HEK293 (cell line): Measurements from ENCODE around the gene BCL7C.

ENCODE experiments used
- KLF10 ChIP-seq: fragments of 450-650 bp; IDR thresholded peaks from 2 replicates; pipeline ENCODE4 v1.5.1; 2018; ENCODE audit warnings: missing biosample characterization, mild to moderate bottlenecking, missing genetic modification characterization
- KLF16 ChIP-seq: fragments of 450-650 bp; formaldehyde crosslinking; IDR thresholded peaks from 2 replicates; pipeline ENCODE4 v1.5.1; 2017; ENCODE audit warnings: missing biosample characterization, missing genetic modification characterization
- KLF9 ChIP-seq: fragments of 450-650 bp; formaldehyde crosslinking; IDR thresholded peaks from 2 replicates; pipeline ENCODE4 v1.5.1; 2016; ENCODE audit warnings: missing biosample characterization, missing genetic modification characterization, low read depth
- SP3 ChIP-seq: fragments of 450-650 bp; formaldehyde crosslinking; IDR thresholded peaks from 2 replicates; pipeline ENCODE4 v1.5.1; 2016; ENCODE audit warnings: missing biosample characterization, missing genetic modification characterization
- TRIM28 ChIP-seq: IDR thresholded peaks from 2 replicates; pipeline ENCODE4 v1.6.1; 2011; ENCODE audit warnings: low read length, control low read depth, borderline replicate concordance
- WT1 ChIP-seq: fragments of 450-650 bp; formaldehyde crosslinking; IDR thresholded peaks from 2 replicates; pipeline ENCODE4 v1.5.1; 2016; ENCODE audit warnings: missing biosample characterization, missing genetic modification characterization
- ZBTB1 ChIP-seq: fragments of 450-650 bp; formaldehyde crosslinking; IDR thresholded peaks from 2 replicates; pipeline ENCODE4 v1.5.1; 2016; ENCODE audit warnings: missing biosample characterization, missing genetic modification characterization
- ZBTB17 ChIP-seq: fragments of 450-650 bp; formaldehyde crosslinking; IDR thresholded peaks from 2 replicates; pipeline ENCODE4 v1.5.1; 2016; ENCODE audit warnings: missing biosample characterization, missing genetic modification characterization
- ZBTB20 ChIP-seq: fragments of 450-650 bp; formaldehyde crosslinking; IDR thresholded peaks from 2 replicates; pipeline ENCODE4 v1.5.1; 2016; ENCODE audit warnings: missing biosample characterization, missing genetic modification characterization
- ZBTB21 ChIP-seq: fragments of 450-650 bp; formaldehyde crosslinking; IDR thresholded peaks from 2 replicates; pipeline ENCODE4 v1.5.1; 2017; ENCODE audit warnings: missing biosample characterization, missing genetic modification characterization
- ZBTB48 ChIP-seq: fragments of 450-650 bp; formaldehyde crosslinking; IDR thresholded peaks from 2 replicates; pipeline ENCODE4 v1.5.1; 2016; ENCODE audit warnings: missing biosample characterization, missing genetic modification characterization
- ZEB2 ChIP-seq: fragments of 450-650 bp; formaldehyde crosslinking; IDR thresholded peaks from 2 replicates; pipeline ENCODE4 v1.5.1; 2016; ENCODE audit warnings: missing biosample characterization, missing genetic modification characterization
- ZFP3 ChIP-seq: fragments of 450-650 bp; formaldehyde crosslinking; IDR thresholded peaks from 2 replicates; pipeline ENCODE4 v1.5.1; 2016; ENCODE audit warnings: low read depth, missing biosample characterization, missing genetic modification characterization
- ZFP41 ChIP-seq: fragments of 450-650 bp; formaldehyde crosslinking; IDR thresholded peaks from 2 replicates; pipeline ENCODE4 v1.5.1; 2016; ENCODE audit warnings: missing biosample characterization, missing genetic modification characterization, borderline replicate concordance
- ZNF133 ChIP-seq: fragments of 450-650 bp; formaldehyde crosslinking; IDR thresholded peaks from 2 replicates; pipeline ENCODE4 v1.5.1; 2016; ENCODE audit warnings: missing biosample characterization, missing genetic modification characterization
- ZNF140 ChIP-seq: fragments of 450-650 bp; formaldehyde crosslinking; IDR thresholded peaks from 2 replicates; pipeline ENCODE4 v1.5.1; 2016; ENCODE audit warnings: missing biosample characterization, missing genetic modification characterization
- ZNF146 ChIP-seq: fragments of 450-650 bp; formaldehyde crosslinking; IDR thresholded peaks from 2 replicates; pipeline ENCODE4 v1.5.1; 2016; ENCODE audit warnings: missing biosample characterization, missing genetic modification characterization
- ZNF157 ChIP-seq: fragments of 450-650 bp; formaldehyde crosslinking; IDR thresholded peaks from 2 replicates; pipeline ENCODE4 v1.5.1; 2016; ENCODE audit warnings: missing biosample characterization, missing genetic modification characterization
- ZNF169 ChIP-seq: fragments of 450-650 bp; formaldehyde crosslinking; IDR thresholded peaks from 2 replicates; pipeline ENCODE4 v1.5.1; 2016; ENCODE audit warnings: missing biosample characterization, missing genetic modification characterization
- ZNF19 ChIP-seq: fragments of 450-650 bp; formaldehyde crosslinking; IDR thresholded peaks from 2 replicates; pipeline ENCODE4; 2016; ENCODE audit warnings: missing biosample characterization, missing genetic modification characterization, low read depth
- ZNF23 ChIP-seq: fragments of 450-650 bp; formaldehyde crosslinking; IDR thresholded peaks from 2 replicates; pipeline ENCODE4 v1.5.1; 2016; ENCODE audit warnings: missing biosample characterization, missing genetic modification characterization, borderline replicate concordance
- ZNF239 ChIP-seq: fragments of 450-650 bp; formaldehyde crosslinking; IDR thresholded peaks from 2 replicates; pipeline ENCODE4 v1.5.1; 2016; ENCODE audit warnings: missing biosample characterization, missing genetic modification characterization
- ZNF416 ChIP-seq: fragments of 450-650 bp; formaldehyde crosslinking; IDR thresholded peaks from 2 replicates; pipeline ENCODE4 v1.5.1; 2016; ENCODE audit warnings: missing biosample characterization, missing genetic modification characterization
- ZNF501 ChIP-seq: fragments of 450-650 bp; formaldehyde crosslinking; IDR thresholded peaks from 2 replicates; pipeline ENCODE4 v1.5.1; 2016; ENCODE audit warnings: missing biosample characterization, missing genetic modification characterization
- ZNF513 ChIP-seq: fragments of 450-650 bp; IDR thresholded peaks from 2 replicates; pipeline ENCODE4 v1.5.1; 2018; ENCODE audit warnings: missing biosample characterization, missing genetic modification characterization
- ZNF558 ChIP-seq: fragments of 450-650 bp; formaldehyde crosslinking; IDR thresholded peaks from 2 replicates; pipeline ENCODE4 v1.5.1; 2016; ENCODE audit warnings: missing biosample characterization, missing genetic modification characterization
- ZNF629 ChIP-seq: fragments of 450-650 bp; formaldehyde crosslinking; IDR thresholded peaks from 2 replicates; pipeline ENCODE4 v1.5.1; 2017; ENCODE audit warnings: missing biosample characterization, missing genetic modification characterization
- ZNF660 ChIP-seq: fragments of 450-650 bp; IDR thresholded peaks from 2 replicates; pipeline ENCODE4 v1.5.1; 2018; ENCODE audit warnings: missing biosample characterization, mild to moderate bottlenecking, missing genetic modification characterization
- ZNF843 ChIP-seq: fragments of 450-650 bp; formaldehyde crosslinking; IDR thresholded peaks from 2 replicates; pipeline ENCODE4 v1.5.1; 2016; ENCODE audit warnings: missing biosample characterization, missing genetic modification characterization
- TF ChIP-seq, protein P1 (sequence below): fragments of 450-650 bp; formaldehyde crosslinking; conservative IDR thresholded peaks from 2 replicates; pipeline ENCODE4 v1.5.1; 2016; ENCODE audit warnings: low read depth, missing biosample characterization, missing genetic modification characterization
- TF ChIP-seq, protein P2 (sequence below): fragments of 450-650 bp; formaldehyde crosslinking; IDR thresholded peaks from 2 replicates; pipeline ENCODE4 v1.5.1; 2016; ENCODE audit warnings: missing biosample characterization, missing genetic modification characterization, low read depth
- TF ChIP-seq, protein P3 (sequence below): fragments of 450-650 bp; formaldehyde crosslinking; IDR thresholded peaks from 2 replicates; pipeline ENCODE4 v1.5.1; 2016; ENCODE audit warnings: missing biosample characterization, missing genetic modification characterization
- TF ChIP-seq, protein P4 (sequence below): fragments of 450-650 bp; formaldehyde crosslinking; IDR thresholded peaks from 2 replicates; pipeline ENCODE4 v1.5.1; 2016; ENCODE audit warnings: missing biosample characterization, missing genetic modification characterization, borderline replicate concordance

BCL7C gene

GRCh38 chr16:30844671-30845449, 49.0 kb downstream of the BCL7C start (continued):
- TF ChIP-seq, protein P1, sequence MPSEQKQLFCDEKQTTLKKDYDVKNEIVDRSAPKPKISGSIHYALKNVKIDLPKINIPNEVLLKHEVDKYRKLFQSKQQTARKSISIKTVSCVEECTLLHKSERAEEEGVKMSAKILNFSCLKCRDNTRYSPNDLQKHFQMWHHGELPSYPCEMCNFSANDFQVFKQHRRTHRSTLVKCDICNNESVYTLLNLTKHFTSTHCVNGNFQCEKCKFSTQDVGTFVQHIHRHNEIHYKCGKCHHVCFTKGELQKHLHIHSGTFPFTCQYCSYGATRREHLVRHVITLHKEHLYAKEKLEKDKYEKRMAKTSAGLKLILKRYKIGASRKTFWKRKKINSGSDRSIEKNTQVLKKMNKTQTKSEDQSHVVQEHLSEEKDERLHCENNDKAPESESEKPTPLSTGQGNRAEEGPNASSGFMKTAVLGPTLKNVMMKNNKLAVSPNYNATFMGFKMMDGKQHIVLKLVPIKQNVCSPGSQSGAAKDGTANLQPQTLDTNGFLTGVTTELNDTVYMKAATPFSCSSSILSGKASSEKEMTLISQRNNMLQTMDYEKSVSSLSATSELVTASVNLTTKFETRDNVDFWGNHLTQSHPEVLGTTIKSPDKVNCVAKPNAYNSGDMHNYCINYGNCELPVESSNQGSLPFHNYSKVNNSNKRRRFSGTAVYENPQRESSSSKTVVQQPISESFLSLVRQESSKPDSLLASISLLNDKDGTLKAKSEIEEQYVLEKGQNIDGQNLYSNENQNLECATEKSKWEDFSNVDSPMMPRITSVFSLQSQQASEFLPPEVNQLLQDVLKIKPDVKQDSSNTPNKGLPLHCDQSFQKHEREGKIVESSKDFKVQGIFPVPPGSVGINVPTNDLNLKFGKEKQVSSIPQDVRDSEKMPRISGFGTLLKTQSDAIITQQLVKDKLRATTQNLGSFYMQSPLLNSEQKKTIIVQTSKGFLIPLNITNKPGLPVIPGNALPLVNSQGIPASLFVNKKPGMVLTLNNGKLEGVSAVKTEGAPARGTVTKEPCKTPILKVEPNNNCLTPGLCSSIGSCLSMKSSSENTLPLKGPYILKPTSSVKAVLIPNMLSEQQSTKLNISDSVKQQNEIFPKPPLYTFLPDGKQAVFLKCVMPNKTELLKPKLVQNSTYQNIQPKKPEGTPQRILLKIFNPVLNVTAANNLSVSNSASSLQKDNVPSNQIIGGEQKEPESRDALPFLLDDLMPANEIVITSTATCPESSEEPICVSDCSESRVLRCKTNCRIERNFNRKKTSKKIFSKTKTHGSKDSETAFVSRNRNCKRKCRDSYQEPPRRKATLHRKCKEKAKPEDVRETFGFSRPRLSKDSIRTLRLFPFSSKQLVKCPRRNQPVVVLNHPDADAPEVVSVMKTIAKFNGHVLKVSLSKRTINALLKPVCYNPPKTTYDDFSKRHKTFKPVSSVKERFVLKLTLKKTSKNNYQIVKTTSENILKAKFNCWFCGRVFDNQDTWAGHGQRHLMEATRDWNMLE (tag by site-specific recombination), result no peak
- TF ChIP-seq ZBTB48, result no peak
- TF ChIP-seq ZNF513 (tag by site-specific recombination), result no peak; the same call in 1 of the 2 replicates
- TF ChIP-seq KLF16 (tag by site-specific recombination), result no peak
- 0 out of 2 replicates have a peak, but pooled peaks have one; percentile 22 for TF ChIP-seq ZNF558
- TF ChIP-seq, protein P2, sequence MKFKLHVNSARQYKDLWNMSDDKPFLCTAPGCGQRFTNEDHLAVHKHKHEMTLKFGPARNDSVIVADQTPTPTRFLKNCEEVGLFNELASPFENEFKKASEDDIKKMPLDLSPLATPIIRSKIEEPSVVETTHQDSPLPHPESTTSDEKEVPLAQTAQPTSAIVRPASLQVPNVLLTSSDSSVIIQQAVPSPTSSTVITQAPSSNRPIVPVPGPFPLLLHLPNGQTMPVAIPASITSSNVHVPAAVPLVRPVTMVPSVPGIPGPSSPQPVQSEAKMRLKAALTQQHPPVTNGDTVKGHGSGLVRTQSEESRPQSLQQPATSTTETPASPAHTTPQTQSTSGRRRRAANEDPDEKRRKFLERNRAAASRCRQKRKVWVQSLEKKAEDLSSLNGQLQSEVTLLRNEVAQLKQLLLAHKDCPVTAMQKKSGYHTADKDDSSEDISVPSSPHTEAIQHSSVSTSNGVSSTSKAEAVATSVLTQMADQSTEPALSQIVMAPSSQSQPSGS (tag by site-specific recombination), result no peak
- TF ChIP-seq ZNF843 (tag by site-specific recombination), result no peak
- no peak for TF ChIP-seq ZNF146 (tag by site-specific recombination)
- TF ChIP-seq ZNF660 (tag by site-specific recombination), result peak; percentile 95
- TF ChIP-seq ZNF629 (tag by site-specific recombination), result no peak
- no peak for TF ChIP-seq ZFP41 (tag by site-specific recombination)
- no peak for TF ChIP-seq ZNF140 (tag by site-specific recombination)
- no peak for TF ChIP-seq ZNF157 (tag by site-specific recombination)
- TF ChIP-seq ZFP3 (tag by site-specific recombination), result no peak
- no peak for TF ChIP-seq KLF10
- no peak; the same call in 1 of the 2 replicates for TF ChIP-seq TRIM28
- TF ChIP-seq ZNF501 (tag by site-specific recombination), result no peak
- no peak for TF ChIP-seq WT1
- TF ChIP-seq ZNF19 (tag by site-specific recombination), result no peak
- TF ChIP-seq ZBTB21 (tag by site-specific recombination), result no peak
- no peak for TF ChIP-seq KLF9
- TF ChIP-seq ZEB2, result peak; percentile 50; the same call in 1 of the 2 replicates
- TF ChIP-seq ZBTB1, result no peak
- no peak for TF ChIP-seq ZNF416 (tag by site-specific recombination)
- TF ChIP-seq, protein P3, sequence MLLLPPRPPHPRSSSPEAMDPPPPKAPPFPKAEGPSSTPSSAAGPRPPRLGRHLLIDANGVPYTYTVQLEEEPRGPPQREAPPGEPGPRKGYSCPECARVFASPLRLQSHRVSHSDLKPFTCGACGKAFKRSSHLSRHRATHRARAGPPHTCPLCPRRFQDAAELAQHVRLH (tag by site-specific recombination), result no peak
- TF ChIP-seq ZNF239 (tag by site-specific recombination), result no peak
- TF ChIP-seq SP3 (tag by site-specific recombination), result no peak
- TF ChIP-seq ZBTB20, result no peak
- no peak for TF ChIP-seq ZNF23
- peak; percentile 92 for TF ChIP-seq ZBTB17 (tag by site-specific recombination)
- TF ChIP-seq, protein P4, sequence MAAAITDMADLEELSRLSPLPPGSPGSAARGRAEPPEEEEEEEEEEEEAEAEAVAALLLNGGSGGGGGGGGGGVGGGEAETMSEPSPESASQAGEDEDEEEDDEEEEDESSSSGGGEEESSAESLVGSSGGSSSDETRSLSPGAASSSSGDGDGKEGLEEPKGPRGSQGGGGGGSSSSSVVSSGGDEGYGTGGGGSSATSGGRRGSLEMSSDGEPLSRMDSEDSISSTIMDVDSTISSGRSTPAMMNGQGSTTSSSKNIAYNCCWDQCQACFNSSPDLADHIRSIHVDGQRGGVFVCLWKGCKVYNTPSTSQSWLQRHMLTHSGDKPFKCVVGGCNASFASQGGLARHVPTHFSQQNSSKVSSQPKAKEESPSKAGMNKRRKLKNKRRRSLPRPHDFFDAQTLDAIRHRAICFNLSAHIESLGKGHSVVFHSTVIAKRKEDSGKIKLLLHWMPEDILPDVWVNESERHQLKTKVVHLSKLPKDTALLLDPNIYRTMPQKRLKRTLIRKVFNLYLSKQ (tag by site-specific recombination), result no peak
- TF ChIP-seq ZNF133, result no peak
- no peak for TF ChIP-seq ZNF169 (tag by site-specific recombination)
